H9 (cell line): ENCODE results near the gene PNPLA7. TPM values are rescaled to one million over a fixed set of nuclear protein-coding genes. Genes with fewer than 3 reads are reported as not detected.

Source experiments
- DNase-seq: peaks from one replicate; pipeline ENCODE4 v3.0.0-alpha.2; 2017
- H2AFZ ChIP-seq: one replicate; pipeline ENCODE4 v1.6.1; 2013; ENCODE audit warnings: mild to moderate bottlenecking, low read length, control low read depth, moderate library complexity
- H2AK5ac ChIP-seq: 2 replicates; pipeline ENCODE4 v1.6.1; 2013; ENCODE audit warnings: low read length, control low read depth, mixed read lengths; ENCODE audit not compliant: insufficient read length
- H2BK120ac ChIP-seq: one replicate; pipeline ENCODE4 v1.6.1; 2013; ENCODE audit warnings: low read depth, mild to moderate bottlenecking, low read length, control low read depth, inconsistent platforms; ENCODE audit not compliant: poor library complexity, severe bottlenecking
- H2BK12ac ChIP-seq: 2 replicates; pipeline ENCODE4 v1.6.1; 2013; ENCODE audit warnings: low read length, control low read depth, mixed read lengths, low read depth; ENCODE audit not compliant: insufficient read length
- H2BK15ac ChIP-seq: 2 replicates; pipeline ENCODE4 v1.6.1; 2013; ENCODE audit warnings: low read depth, low read length, control low read depth
- H2BK20ac ChIP-seq: one replicate; pipeline ENCODE4 v1.6.1; 2013; ENCODE audit warnings: low read depth, mild to moderate bottlenecking, low read length, control low read depth, inconsistent platforms; ENCODE audit not compliant: poor library complexity, severe bottlenecking
- H2BK5ac ChIP-seq: 2 replicates; pipeline ENCODE4 v1.6.1; 2013; ENCODE audit warnings: low read length, control low read depth, mixed read lengths; ENCODE audit not compliant: insufficient read length
- H3K14ac ChIP-seq: 2 replicates; pipeline ENCODE4 v1.6.1; 2013; ENCODE audit warnings: low read length, control low read depth; ENCODE audit not compliant: insufficient read depth
- H3K18ac ChIP-seq: 2 replicates; pipeline ENCODE4 v1.6.1; 2013; ENCODE audit warnings: low read depth, mild to moderate bottlenecking, mixed read lengths, low read length, control low read depth; ENCODE audit not compliant: insufficient read length
- H3K23ac ChIP-seq: 2 replicates; pipeline ENCODE4 v1.6.1; 2013; ENCODE audit warnings: low read length, control low read depth, mixed read lengths, low read depth; ENCODE audit not compliant: insufficient read length
- H3K23me2 ChIP-seq: 2 replicates; pipeline ENCODE4 v1.6.1; 2013; ENCODE audit warnings: low read depth, mild to moderate bottlenecking, mixed read lengths, low read length, control low read depth; ENCODE audit not compliant: insufficient read length, poor library complexity, severe bottlenecking
- H3K27ac ChIP-seq: 2 replicates; pipeline ENCODE4 v1.5.1; 2013; ENCODE audit warnings: low read length, control low read depth, mixed read lengths, low read depth; ENCODE audit not compliant: insufficient read length
- H3K27me3 ChIP-seq: 2 replicates; pipeline ENCODE4 v1.6.1; 2013; ENCODE audit warnings: low read length, control low read depth, inconsistent platforms; ENCODE audit not compliant: insufficient read depth
- H3K4ac ChIP-seq: 2 replicates; pipeline ENCODE4 v1.6.1; 2013; ENCODE audit warnings: low read depth, mild to moderate bottlenecking, control low read depth, inconsistent platforms, low read length, moderate library complexity
- H3K4me1 ChIP-seq: 2 replicates; pipeline ENCODE4 v1.6.1; 2013; ENCODE audit warnings: low read length, control low read depth, inconsistent platforms; ENCODE audit not compliant: insufficient read depth
- H3K4me2 ChIP-seq: 2 replicates; pipeline ENCODE4 v1.6.1; 2013; ENCODE audit warnings: low read length, control low read depth, mixed read lengths; ENCODE audit not compliant: insufficient read length, insufficient read depth
- H3K56ac ChIP-seq: 2 replicates; pipeline ENCODE4 v1.6.1; 2013; ENCODE audit warnings: low read depth, mild to moderate bottlenecking, mixed read lengths, low read length, control low read depth; ENCODE audit not compliant: insufficient read length
- H3K79me1 ChIP-seq: 2 replicates; pipeline ENCODE4 v1.6.1; 2013; ENCODE audit warnings: low read depth, mild to moderate bottlenecking, moderate library complexity, low read length, control low read depth, inconsistent platforms; ENCODE audit not compliant: insufficient read depth, poor library complexity, severe bottlenecking
- H3K79me2 ChIP-seq: 2 replicates; pipeline ENCODE4 v1.6.1; 2013; ENCODE audit warnings: low read length, control low read depth, inconsistent platforms; ENCODE audit not compliant: insufficient read depth
- H3K9ac ChIP-seq: 2 replicates; pipeline ENCODE4 v1.6.1; 2013; ENCODE audit warnings: low read length, control low read depth, mixed read lengths; ENCODE audit not compliant: insufficient read length; ENCODE audit errors: extremely low read depth
- H3K9me3 ChIP-seq: one replicate; pipeline ENCODE4 v1.6.1; 2013; ENCODE audit warnings: low read depth, low read length, inconsistent platforms; ENCODE audit not compliant: control insufficient read depth
- H3T11ph ChIP-seq: one replicate; pipeline ENCODE4 v1.6.1; 2013; ENCODE audit warnings: mild to moderate bottlenecking, low read length, control low read depth, inconsistent platforms
- H4K20me1 ChIP-seq: one replicate; pipeline ENCODE4 v1.6.1; 2013; ENCODE audit not compliant: control insufficient read depth, insufficient read length, insufficient read depth
- H4K5ac ChIP-seq: 2 replicates; pipeline ENCODE4 v1.6.1; 2013; ENCODE audit warnings: low read depth, mild to moderate bottlenecking, mixed read lengths, low read length, control low read depth; ENCODE audit not compliant: insufficient read length
- H4K8ac ChIP-seq: replicated peaks from 2 replicates; pipeline ENCODE4 v1.6.1; 2013; ENCODE audit warnings: low read length, control low read depth, mixed read lengths, low read depth; ENCODE audit not compliant: insufficient read length
- H4K91ac ChIP-seq: 2 replicates; pipeline ENCODE4 v1.6.1; 2013; ENCODE audit warnings: low read depth, mild to moderate bottlenecking, moderate library complexity, mixed read lengths, low read length, control low read depth; ENCODE audit not compliant: insufficient read length
- H3K27ac Mint-ChIP-seq, 3 experiments: 2 replicates in 2 of 3; 3 replicates in 1 of 3; pipeline ENCODE4 v1.8.0; 2020 to 2021; ENCODE audit warnings: mixed read lengths in 3 of 3, mild to moderate bottlenecking in 1 of 3, moderate library complexity in 1 of 3
- H3K27me3 Mint-ChIP-seq: 2 replicates; pipeline ENCODE4 v1.8.0; 2021; ENCODE audit warnings: low read depth, mild to moderate bottlenecking, moderate library complexity, mixed read lengths
- H3K36me3 Mint-ChIP-seq, 3 experiments: 2 replicates in 2 of 3; 3 replicates in 1 of 3; pipeline ENCODE4 v1.8.0; 2020 to 2021; ENCODE audit warnings: low read depth in 3 of 3, mixed read lengths in 3 of 3; ENCODE audit not compliant: insufficient read depth in 1 of 3
- H3K4me1 Mint-ChIP-seq, 2 experiments: 2 replicates each; pipeline ENCODE4 v1.8.0; 2020; ENCODE audit warnings: mixed read lengths in 2 of 2
- H3K4me3 Mint-ChIP-seq, 2 experiments: 2 replicates in 1 of 2; 3 replicates in 1 of 2; pipeline ENCODE4 v1.8.0; 2020 to 2021; ENCODE audit warnings: mild to moderate bottlenecking in 2 of 2, mixed read lengths in 2 of 2, moderate library complexity in 1 of 2
- H3K9me3 Mint-ChIP-seq, 2 experiments: 2 replicates in 1 of 2; 3 replicates in 1 of 2; pipeline ENCODE4 v1.8.0; 2020; ENCODE audit warnings: mild to moderate bottlenecking in 2 of 2, mixed read lengths in 2 of 2, moderate library complexity in 1 of 2
- CTCF ChIP-seq: fragments of 200-600 bp; sonication (generic); conservative IDR thresholded peaks from 3 replicates; pipeline ENCODE4 v1.8.0; 2021; ENCODE audit warnings: antibody characterized with exemption, mild to moderate bottlenecking
- WGBS: extraction: QIAGEN DNeasy Blood & Tissue Kit; methylation state at CpG from one replicate; pipeline ENCODE4 v1.1.7; 2013; ENCODE audit warnings: missing lambda C conversion rate, low lambda C conversion rate, mixed read lengths; ENCODE audit not compliant: insufficient read length; ENCODE audit errors: extremely low coverage; 5-methylcytosine and 5-hydroxymethylcytosine counted together
- total RNA-seq: library from RNA; stranded (reverse); gene quantifications from 2 replicates; pipeline ENCODE4 v1.2.1, GENCODE V29; 2021

The PNPLA7 gene
- total RNA-seq, 1 experiment from 2014 or later: 1.8 TPM

- Histone ChIP-seq H3T11ph (no peak overlapping the region), H3K4ac (no peak overlapping the region), H2AK5ac (no peak overlapping the region), H3K4me2 (no peak overlapping the region), H2BK12ac (no peak overlapping the region), H3K9me3 (no peaks in the 10 kb centered on the region), H3K18ac (no peak overlapping the region), H2AFZ (no peak overlapping the region), H4K91ac (no peak overlapping the region), H3K27ac (no peak overlapping the region), H3K9ac (no peak overlapping the region), H3K56ac (no peak overlapping the region), H3K79me1 (no peaks in the 10 kb centered on the region), H4K8ac (no peak overlapping the region), H3K14ac (no peak overlapping the region), H4K20me1 (no peaks in the 10 kb centered on the region), H2BK5ac (no peak overlapping the region), H3K79me2 (no peaks in the 10 kb centered on the region), H3K4me1 (no peaks in the 10 kb centered on the region), H2BK20ac (no peak overlapping the region), H4K5ac (no peak overlapping the region), H2BK15ac (no peak overlapping the region), H3K23ac (no peak overlapping the region), H3K23me2 (peaks cover 10% of the 10 kb centered on the region), H2BK120ac (no peak overlapping the region), H3K27me3 (no peaks in the 10 kb centered on the region)
- H3K9me3 Mint-ChIP-seq: peaks cover 0 to 4% of the 10 kb centered on the region in 2 experiments; a peak in 1 of 5 replicates
- H3K36me3 Mint-ChIP-seq: peaks cover 33 to 54% (median 50%) of the 10 kb centered on the region in 3 experiments
- no peak overlapping the region for H3K27ac Mint-ChIP-seq
- H3K4me3 Mint-ChIP-seq: no peak overlapping the region
- WGBS: no CpG with 5 or more reads among the region's 10 CpGs
- H3K27me3 Mint-ChIP-seq: no peaks in the 10 kb centered on the region; the same call in 1 of the 2 replicates
- peaks cover 4 to 6% of the 10 kb centered on the region in 2 experiments; a peak in 3 of 4 replicates for H3K4me1 Mint-ChIP-seq
- DNase-seq: no peak
- no peak for TF ChIP-seq CTCF
Measured at GRCh38 chr9:137555179-137555578, 5.0 kb upstream of the PNPLA7 start.
